ENCODE data around the gene NOXO1.

Gene NOXO1

DNA sequence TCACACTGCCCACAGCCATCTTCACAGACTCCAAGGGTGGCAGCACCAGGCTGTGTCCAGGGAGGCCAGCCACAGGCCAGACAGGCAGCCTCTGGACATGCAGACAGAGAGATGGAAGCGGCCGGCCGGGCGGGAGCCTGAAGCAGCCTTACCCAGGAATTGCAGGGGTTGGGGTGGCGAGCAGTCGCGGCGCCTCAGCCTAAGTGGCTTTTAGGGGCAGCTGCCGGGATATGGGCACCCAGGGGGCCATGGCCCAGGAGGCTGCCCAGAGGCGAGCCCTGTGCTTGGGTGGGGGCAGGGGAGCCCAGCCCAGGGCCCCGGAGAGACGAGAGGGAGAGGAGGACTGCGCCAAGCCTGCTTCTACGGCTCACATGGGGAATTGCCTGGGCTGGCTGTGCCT, 44.0 kb upstream of the NOXO1 start:
- Histone ChIP-seq H2AFZ (no peak overlapping the region), H3K4me1 (peaks cover 5% of the 10 kb centered on the region), H3K36me3 (ENCODE audit: control insufficient read depth, insufficient read depth, low read length) (no peaks in the 10 kb centered on the region), H3K4me3 (ENCODE audit: low read depth, low read length) (no peak overlapping the region), H3K79me2 (no peaks in the 10 kb centered on the region), H3K27ac (no peak overlapping the region), H3K9ac (no peak overlapping the region), H3K4me2 (ENCODE audit: low read length) (no peak overlapping the region), H3K27me3 (ENCODE audit: control insufficient read depth, insufficient read depth, low read length) (no peaks in the 10 kb centered on the region), H3K9me3 (ENCODE audit: control insufficient read depth, low read length) (no peaks in the 10 kb centered on the region)
- TF ChIP-seq, protein P1, sequence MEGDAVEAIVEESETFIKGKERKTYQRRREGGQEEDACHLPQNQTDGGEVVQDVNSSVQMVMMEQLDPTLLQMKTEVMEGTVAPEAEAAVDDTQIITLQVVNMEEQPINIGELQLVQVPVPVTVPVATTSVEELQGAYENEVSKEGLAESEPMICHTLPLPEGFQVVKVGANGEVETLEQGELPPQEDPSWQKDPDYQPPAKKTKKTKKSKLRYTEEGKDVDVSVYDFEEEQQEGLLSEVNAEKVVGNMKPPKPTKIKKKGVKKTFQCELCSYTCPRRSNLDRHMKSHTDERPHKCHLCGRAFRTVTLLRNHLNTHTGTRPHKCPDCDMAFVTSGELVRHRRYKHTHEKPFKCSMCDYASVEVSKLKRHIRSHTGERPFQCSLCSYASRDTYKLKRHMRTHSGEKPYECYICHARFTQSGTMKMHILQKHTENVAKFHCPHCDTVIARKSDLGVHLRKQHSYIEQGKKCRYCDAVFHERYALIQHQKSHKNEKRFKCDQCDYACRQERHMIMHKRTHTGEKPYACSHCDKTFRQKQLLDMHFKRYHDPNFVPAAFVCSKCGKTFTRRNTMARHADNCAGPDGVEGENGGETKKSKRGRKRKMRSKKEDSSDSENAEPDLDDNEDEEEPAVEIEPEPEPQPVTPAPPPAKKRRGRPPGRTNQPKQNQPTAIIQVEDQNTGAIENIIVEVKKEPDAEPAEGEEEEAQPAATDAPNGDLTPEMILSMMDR (IDR thresholded peaks at IDR 0.05) = no peak

DNA sequence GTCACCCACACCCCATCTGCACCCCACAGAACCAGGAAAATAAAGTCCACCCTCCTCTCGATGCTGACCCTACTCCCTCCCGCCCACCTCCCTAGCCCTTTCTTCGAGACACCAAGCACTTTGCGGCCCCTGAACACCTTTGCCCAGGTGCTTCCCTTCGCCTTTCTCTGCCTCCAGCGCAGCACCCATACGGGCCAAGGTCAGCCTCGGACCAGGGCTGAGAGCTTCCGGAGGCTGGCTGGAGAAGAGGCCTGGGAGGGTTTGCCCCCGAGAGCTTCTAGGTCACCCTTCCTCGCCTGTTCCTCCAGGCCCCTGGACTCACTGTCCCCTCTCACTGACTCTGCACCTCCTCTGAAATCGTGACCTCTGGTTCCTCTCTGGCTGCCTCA, 42.8 kb upstream of the NOXO1 start:
- H3K4me1 ChIP-seq = peaks cover 5% of the 10 kb centered on the region

DNA sequence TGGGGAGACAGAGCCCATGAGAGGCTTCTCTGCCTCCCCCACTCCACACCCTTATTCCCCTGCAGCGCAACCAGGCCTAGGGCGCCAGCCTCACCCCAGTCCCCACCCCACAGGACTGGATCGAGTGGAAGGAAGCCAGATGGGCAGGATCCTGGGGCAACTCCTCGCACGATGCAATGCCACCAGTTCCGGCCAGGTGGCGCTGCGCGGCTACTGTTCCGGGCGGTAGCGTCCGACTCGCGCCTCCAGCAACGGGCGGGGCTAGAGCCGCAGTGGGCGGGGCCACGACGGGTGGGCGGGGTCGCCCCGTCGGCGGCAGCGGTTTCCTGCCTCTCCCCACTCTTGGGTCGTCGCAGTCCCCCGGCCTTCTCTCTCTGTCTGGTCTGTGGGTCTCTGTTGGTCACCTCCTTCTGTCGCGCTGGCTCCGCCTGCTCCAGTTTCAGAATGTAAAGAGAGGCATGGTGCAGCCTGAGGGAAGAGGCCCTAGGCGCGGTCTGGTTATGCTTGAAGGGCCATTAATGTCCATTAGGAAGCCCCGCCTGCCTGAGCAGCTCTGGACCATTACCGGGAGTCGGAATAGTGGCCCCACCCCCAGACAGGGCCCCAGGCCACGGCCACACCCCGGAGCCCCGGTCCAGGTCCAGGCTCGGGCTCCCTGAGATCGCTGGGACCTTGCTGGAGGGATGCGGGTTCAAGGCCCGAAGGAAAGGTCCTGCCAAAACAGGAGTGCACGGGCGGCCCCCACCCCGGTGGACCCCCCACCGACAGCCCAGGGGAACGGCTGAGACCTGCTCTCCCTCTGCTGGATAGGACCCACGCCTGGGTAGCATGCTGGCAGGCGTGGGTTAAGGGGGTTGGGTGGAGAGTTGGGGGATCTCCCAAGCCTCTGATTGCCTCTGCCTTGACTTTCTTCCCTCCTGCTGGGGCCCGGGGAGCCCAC, 42.1 kb upstream of the NOXO1 start:
- H3K27ac ChIP-seq = no peak overlapping the region
- H3K4me2 ChIP-seq (ENCODE audit: low read length) = peak overlapping the region; percentile 83
- peak overlapping the region; percentile 67 for H2AFZ ChIP-seq
- TF ChIP-seq, protein P1 (IDR thresholded peaks at IDR 0.05) = peak; percentile 98
- no peaks in the 10 kb centered on the region for H3K36me3 ChIP-seq (ENCODE audit: control insufficient read depth, insufficient read depth, low read length)
- no peak overlapping the region for H3K9ac ChIP-seq
- no peaks in the 10 kb centered on the region for H3K9me3 ChIP-seq (ENCODE audit: control insufficient read depth, low read length)
- peak overlapping the region; percentile 29 for H3K4me3 ChIP-seq (ENCODE audit: low read depth, low read length)
- H3K4me1 ChIP-seq = peaks cover 5% of the 10 kb centered on the region
- H3K79me2 ChIP-seq = no peaks in the 10 kb centered on the region
- no peaks in the 10 kb centered on the region for H3K27me3 ChIP-seq (ENCODE audit: control insufficient read depth, insufficient read depth, low read length)

More for the DNA sequence above, 42.8 kb upstream of the NOXO1 start:
- TF ChIP-seq, protein P1 (IDR thresholded peaks at IDR 0.05) = no peak
- no peaks in the 10 kb centered on the region for H3K79me2 ChIP-seq
- no peak overlapping the region for H3K4me2 ChIP-seq (ENCODE audit: low read length)
- H3K9ac ChIP-seq = no peak overlapping the region
- no peak overlapping the region for H3K4me3 ChIP-seq (ENCODE audit: low read depth, low read length)
- no peaks in the 10 kb centered on the region for H3K27me3 ChIP-seq (ENCODE audit: control insufficient read depth, insufficient read depth, low read length)
- no peak overlapping the region for H2AFZ ChIP-seq
- H3K9me3 ChIP-seq (ENCODE audit: control insufficient read depth, low read length) = no peaks in the 10 kb centered on the region
- H3K36me3 ChIP-seq (ENCODE audit: control insufficient read depth, insufficient read depth, low read length) = no peaks in the 10 kb centered on the region
- no peak overlapping the region for H3K27ac ChIP-seq

DNA sequence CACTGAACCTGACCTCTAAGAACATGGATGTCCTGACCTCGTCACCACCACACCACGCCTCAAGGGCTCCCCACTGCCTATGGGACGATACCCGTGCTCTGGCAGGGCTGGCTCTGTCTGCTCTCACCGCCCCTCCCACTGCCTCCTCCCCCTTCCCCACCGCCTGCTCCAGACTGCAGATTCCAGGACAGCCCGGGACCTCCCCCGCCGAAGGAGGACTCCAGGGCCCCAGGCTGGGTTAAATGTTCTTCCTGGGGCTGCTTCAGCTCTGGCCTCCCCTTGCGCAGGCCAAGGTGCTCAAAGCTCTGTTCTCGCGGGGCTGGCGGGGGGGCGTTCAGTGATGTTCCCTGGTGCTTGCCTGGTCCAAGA, 41.4 kb upstream of the NOXO1 start:
- H3K9me3 ChIP-seq (ENCODE audit: control insufficient read depth, low read length) = no peaks in the 10 kb centered on the region
- peaks cover 5% of the 10 kb centered on the region for H3K4me1 ChIP-seq
- peak overlapping the region; percentile 83 for H3K4me2 ChIP-seq (ENCODE audit: low read length)
- no peak overlapping the region for H3K9ac ChIP-seq
- no peak overlapping the region for H3K27ac ChIP-seq
- H3K36me3 ChIP-seq (ENCODE audit: control insufficient read depth, insufficient read depth, low read length) = no peaks in the 10 kb centered on the region
- peak overlapping the region; percentile 67 for H2AFZ ChIP-seq
- no peaks in the 10 kb centered on the region for H3K27me3 ChIP-seq (ENCODE audit: control insufficient read depth, insufficient read depth, low read length)
- H3K79me2 ChIP-seq = no peaks in the 10 kb centered on the region
- TF ChIP-seq, protein P1 (IDR thresholded peaks at IDR 0.05) = no peak
- H3K4me3 ChIP-seq (ENCODE audit: low read depth, low read length) = peak overlapping the region; percentile 29
